Hepatocyte (in vitro differentiated cells): ENCODE results near the gene TRAPPC12. TPM values are rescaled to one million over a fixed set of nuclear protein-coding genes. Genes with fewer than 3 reads are reported as not detected.

ENCODE experiments used
- DNase-seq: peaks from one replicate; pipeline ENCODE4 v3.0.0-alpha.2; 2016; ENCODE audit warnings: low spot score
- H2AFZ ChIP-seq: fragments of 200-600 bp; sonication (generic); 2 replicates; pipeline ENCODE4 v1.6.0; 2016; ENCODE audit warnings: antibody characterized with exemption, mild to moderate bottlenecking
- H3K27ac ChIP-seq: fragments of 200-600 bp; sonication (generic); 2 replicates; pipeline ENCODE4 v1.5.1; 2016; ENCODE audit warnings: mild to moderate bottlenecking
- H3K27me3 ChIP-seq: fragments of 200-600 bp; sonication (generic); 2 replicates; pipeline ENCODE4 v1.6.1; 2016
- H3K36me3 ChIP-seq: fragments of 200-600 bp; sonication (generic); replicated peaks from 2 replicates; pipeline ENCODE4 v1.5.1; 2016; ENCODE audit warnings: low read depth; ENCODE audit not compliant: insufficient read depth
- H3K4me1 ChIP-seq: fragments of 200-600 bp; sonication (generic); 2 replicates; pipeline ENCODE4 v1.5.1; 2016; ENCODE audit warnings: mild to moderate bottlenecking, moderate library complexity; ENCODE audit not compliant: insufficient read depth
- H3K4me2 ChIP-seq: fragments of 200-600 bp; sonication (generic); 2 replicates; pipeline ENCODE4 v1.6.0; 2016
- H3K4me3 ChIP-seq: fragments of 200-600 bp; sonication (generic); 2 replicates; pipeline ENCODE4 v1.5.1; 2016; ENCODE audit warnings: mild to moderate bottlenecking
- H3K79me2 ChIP-seq: fragments of 200-600 bp; sonication (generic); 2 replicates; pipeline ENCODE4 v1.6.0; 2017; ENCODE audit warnings: mild to moderate bottlenecking
- H3K9me2 ChIP-seq: fragments of 200-600 bp; sonication (generic); replicated peaks from 2 replicates; pipeline ENCODE4 v1.6.0; 2017; ENCODE audit warnings: mild to moderate bottlenecking; ENCODE audit not compliant: insufficient read depth
- H3K9me3 ChIP-seq: fragments of 200-600 bp; sonication (generic); 2 replicates; pipeline ENCODE4 v1.5.1; 2016; ENCODE audit warnings: low read depth, mild to moderate bottlenecking
- H4K20me1 ChIP-seq: fragments of 200-600 bp; sonication (generic); 2 replicates; pipeline ENCODE4 v1.6.0; 2016; ENCODE audit warnings: mild to moderate bottlenecking; ENCODE audit not compliant: insufficient read depth, poor library complexity, severe bottlenecking
- EZH2 ChIP-seq: fragments of 200-600 bp; sonication (generic); IDR thresholded peaks from 2 replicates; pipeline ENCODE4 v1.6.1; 2016; ENCODE audit warnings: antibody characterized with exemption, mild to moderate bottlenecking, borderline replicate concordance
- EZH2phosphoT487 ChIP-seq: fragments of 200-600 bp; sonication (generic); IDR thresholded peaks from one replicate; pipeline ENCODE4 v1.6.1; 2018; ENCODE audit warnings: antibody characterized with exemption, mild to moderate bottlenecking, low read depth, moderate library complexity; ENCODE audit not compliant: unreplicated experiment, severe bottlenecking
- WGBS: methylation state at CpG from one replicate; pipeline ENCODE4 v1.1.6; 2016; ENCODE audit warnings: low lambda C conversion rate; ENCODE audit errors: missing lambda C conversion rate; 5-methylcytosine and 5-hydroxymethylcytosine counted together
- polyA plus RNA-seq: library from polyadenylated mRNA; unstranded; fragments of >200 nt; fragmentation: Nextera tagmentation; extraction: Ambion mirVana; gene quantifications from 2 replicates; pipeline ENCODE4 v1.2.1, GENCODE V29; 2016
- total RNA-seq: library from RNA; depleted of rRNA; stranded (reverse); fragments of >200 nt; gene quantifications from 2 replicates; pipeline ENCODE4 v1.2.3, GENCODE V29; 2014
- TF ChIP-seq, protein P1 (sequence below): fragments of 200-600 bp; sonication (generic); IDR thresholded peaks from 2 replicates; pipeline ENCODE4 v1.5.1; 2016; ENCODE audit warnings: antibody characterized with exemption, mild to moderate bottlenecking; ENCODE audit not compliant: poor library complexity

TRAPPC12 gene
- total and polyA plus RNA-seq, 2 experiments from 2014 or later, result 49.3 to 61.2 TPM

DNA sequence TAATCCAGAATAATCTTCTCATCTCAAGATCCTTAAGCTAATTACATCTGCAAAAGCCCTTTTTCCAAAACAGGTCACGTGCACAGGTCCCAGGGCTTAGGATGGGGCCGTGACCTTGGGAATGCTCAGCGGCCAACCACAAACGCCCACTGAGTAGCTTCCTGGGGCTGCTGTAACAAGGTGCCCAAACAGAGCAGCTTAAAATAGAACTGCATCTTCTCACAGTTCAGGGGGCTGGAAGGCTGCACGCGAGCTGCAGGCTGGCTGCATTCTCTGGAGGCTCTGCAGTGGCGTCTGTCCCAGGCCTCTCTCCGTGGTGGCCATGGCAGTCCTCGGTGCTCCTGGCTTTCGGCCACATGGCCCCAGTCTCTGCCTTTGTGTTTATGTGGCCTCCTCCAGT is 107.9 kb downstream of the TRAPPC12 start:
- 96% methylated on average over 10 of the region's 10 CpGs for WGBS
- Histone ChIP-seq H3K27ac (no peak overlapping the region), H3K4me1 (no peaks in the 10 kb centered on the region), H3K36me3 (no peaks in the 10 kb centered on the region), H3K4me3 (no peak overlapping the region), H3K9me2 (no peaks in the 10 kb centered on the region), H4K20me1 (no peaks in the 10 kb centered on the region), H3K4me2 (no peak overlapping the region), H3K79me2 (no peaks in the 10 kb centered on the region), H3K27me3 (no peaks in the 10 kb centered on the region), H2AFZ (no peak overlapping the region), H3K9me3 (no peaks in the 10 kb centered on the region)
- DNase-seq, result no peak
- TF ChIP-seq EZH2phosphoT487 (no peak), EZH2 (no peak)
- TF ChIP-seq, protein P1, sequence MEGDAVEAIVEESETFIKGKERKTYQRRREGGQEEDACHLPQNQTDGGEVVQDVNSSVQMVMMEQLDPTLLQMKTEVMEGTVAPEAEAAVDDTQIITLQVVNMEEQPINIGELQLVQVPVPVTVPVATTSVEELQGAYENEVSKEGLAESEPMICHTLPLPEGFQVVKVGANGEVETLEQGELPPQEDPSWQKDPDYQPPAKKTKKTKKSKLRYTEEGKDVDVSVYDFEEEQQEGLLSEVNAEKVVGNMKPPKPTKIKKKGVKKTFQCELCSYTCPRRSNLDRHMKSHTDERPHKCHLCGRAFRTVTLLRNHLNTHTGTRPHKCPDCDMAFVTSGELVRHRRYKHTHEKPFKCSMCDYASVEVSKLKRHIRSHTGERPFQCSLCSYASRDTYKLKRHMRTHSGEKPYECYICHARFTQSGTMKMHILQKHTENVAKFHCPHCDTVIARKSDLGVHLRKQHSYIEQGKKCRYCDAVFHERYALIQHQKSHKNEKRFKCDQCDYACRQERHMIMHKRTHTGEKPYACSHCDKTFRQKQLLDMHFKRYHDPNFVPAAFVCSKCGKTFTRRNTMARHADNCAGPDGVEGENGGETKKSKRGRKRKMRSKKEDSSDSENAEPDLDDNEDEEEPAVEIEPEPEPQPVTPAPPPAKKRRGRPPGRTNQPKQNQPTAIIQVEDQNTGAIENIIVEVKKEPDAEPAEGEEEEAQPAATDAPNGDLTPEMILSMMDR, result no peak

DNA sequence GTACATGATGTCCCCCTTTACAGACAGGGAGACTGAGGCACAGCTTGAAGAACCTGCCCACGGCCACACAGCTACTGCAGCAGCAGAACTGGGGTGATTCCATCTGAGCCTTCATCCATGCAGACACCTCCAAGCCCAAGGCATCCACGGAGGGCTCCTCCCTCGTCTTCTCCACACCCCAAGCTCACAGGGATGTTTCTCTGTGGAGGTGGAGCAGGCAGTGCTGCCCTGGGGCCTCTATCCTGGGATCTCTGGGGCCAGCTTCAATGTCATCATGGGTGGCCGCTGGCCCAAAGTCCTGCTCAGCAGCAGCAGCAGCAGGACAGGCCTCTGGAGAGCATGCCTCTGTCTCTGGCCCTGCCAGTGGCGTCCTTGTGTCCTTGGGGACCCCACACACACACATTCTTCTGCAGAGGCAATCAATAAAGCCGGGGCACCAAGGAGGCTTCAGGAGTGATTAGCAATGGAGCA is 108.6 kb downstream of the TRAPPC12 start:
- no peak for DNase-seq
- Histone ChIP-seq H3K27ac (no peak overlapping the region), H3K27me3 (no peaks in the 10 kb centered on the region), H3K4me2 (no peak overlapping the region), H3K79me2 (no peaks in the 10 kb centered on the region), H3K4me1 (no peaks in the 10 kb centered on the region), H3K9me2 (no peaks in the 10 kb centered on the region), H3K36me3 (no peaks in the 10 kb centered on the region), H3K4me3 (no peak overlapping the region), H4K20me1 (no peaks in the 10 kb centered on the region), H3K9me3 (no peaks in the 10 kb centered on the region), H2AFZ (no peak overlapping the region)
- 88% methylated on average over 6 of the region's 6 CpGs for WGBS
- TF ChIP-seq EZH2phosphoT487 (no peak), EZH2 (no peak)
- TF ChIP-seq, protein P1, result no peak

GRCh38 chr2:3488855-3489763 is 109.6 kb downstream of the TRAPPC12 start:
- H3K4me1 ChIP-seq, result no peaks in the 10 kb centered on the region
- H3K9me3 ChIP-seq, result no peaks in the 10 kb centered on the region
- no peak overlapping the region for H2AFZ ChIP-seq
- H3K4me3 ChIP-seq, result no peak overlapping the region
- WGBS, result 89% methylated on average over 27 of the region's 27 CpGs
- H3K27ac ChIP-seq, result no peak overlapping the region
- no peaks in the 10 kb centered on the region for H3K27me3 ChIP-seq
- H3K4me2 ChIP-seq, result no peak overlapping the region
- H4K20me1 ChIP-seq, result no peaks in the 10 kb centered on the region
- no peak for TF ChIP-seq EZH2
- no peak for TF ChIP-seq EZH2phosphoT487
- TF ChIP-seq, protein P1, result no peak
- no peaks in the 10 kb centered on the region for H3K36me3 ChIP-seq
- H3K9me2 ChIP-seq, result no peaks in the 10 kb centered on the region
- DNase-seq, result no peak
- no peaks in the 10 kb centered on the region for H3K79me2 ChIP-seq
